WERI-Rb-1 (cell line): ENCODE results near the gene XPO6.

Experiments used
- DNase-seq: peaks from one replicate; pipeline ENCODE4 v3.0.0-alpha.2; 2020
- H3K27ac ChIP-seq: fragments of 250-450 bp; sonication (Bioruptor Pico); 2 replicates; pipeline ENCODE4 v1.5.1; 2020; ENCODE audit warnings: mild to moderate bottlenecking, moderate library complexity
- H3K27me3 ChIP-seq: fragments of 250-450 bp; sonication (Bioruptor Pico); 2 replicates; pipeline ENCODE4 v1.5.1; 2021; ENCODE audit warnings: mild to moderate bottlenecking, low read depth, moderate library complexity; ENCODE audit not compliant: insufficient read depth, severe bottlenecking
- H3K36me3 ChIP-seq: fragments of 250-450 bp; sonication (Bioruptor Pico); 2 replicates; pipeline ENCODE4 v1.5.1; 2020; ENCODE audit warnings: mild to moderate bottlenecking, moderate library complexity
- H3K4me3 ChIP-seq: 2 replicates; pipeline ENCODE4 v1.5.1; 2011; ENCODE audit warnings: low read depth, mild to moderate bottlenecking, control low read depth, low read length
- H3K9me3 ChIP-seq: fragments of 250-450 bp; sonication (Bioruptor Pico); 2 replicates; pipeline ENCODE4 v1.5.1; 2021; ENCODE audit warnings: mild to moderate bottlenecking, moderate library complexity; ENCODE audit not compliant: severe bottlenecking
- TF ChIP-seq, protein P1 (sequence below): IDR thresholded peaks from 2 replicates; pipeline ENCODE4 v1.5.1; 2011; ENCODE audit warnings: low read depth, mild to moderate bottlenecking, control low read depth, inconsistent platforms, low read length

The XPO6 gene

DNA sequence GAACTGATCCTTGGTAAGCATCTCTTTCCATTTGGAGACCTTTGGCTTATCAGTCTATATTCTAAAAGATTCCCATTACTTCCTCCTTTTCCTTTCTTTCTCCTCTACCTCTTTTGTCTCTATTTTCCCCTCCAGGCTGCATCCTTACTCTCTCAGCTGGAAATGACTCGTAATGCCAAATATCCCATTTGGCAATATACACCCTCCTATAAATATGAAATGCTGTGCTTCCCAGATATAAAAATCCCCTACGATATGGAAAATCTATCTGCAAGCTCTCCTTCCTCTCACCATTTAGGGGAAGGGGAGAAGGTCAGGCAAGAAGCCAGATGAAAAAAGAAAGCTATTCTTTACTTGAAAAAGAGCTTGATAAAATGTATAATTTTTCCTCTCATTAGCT is 39.9 kb downstream of the XPO6 start:
- no peaks in the 10 kb centered on the region for H3K9me3 ChIP-seq
- DNase-seq = no peak
- H3K4me3 ChIP-seq = no peak overlapping the region
- H3K27me3 ChIP-seq = no peaks in the 10 kb centered on the region
- H3K36me3 ChIP-seq = peaks cover 70% of the 10 kb centered on the region
- H3K27ac ChIP-seq = no peak overlapping the region
- TF ChIP-seq, protein P1, sequence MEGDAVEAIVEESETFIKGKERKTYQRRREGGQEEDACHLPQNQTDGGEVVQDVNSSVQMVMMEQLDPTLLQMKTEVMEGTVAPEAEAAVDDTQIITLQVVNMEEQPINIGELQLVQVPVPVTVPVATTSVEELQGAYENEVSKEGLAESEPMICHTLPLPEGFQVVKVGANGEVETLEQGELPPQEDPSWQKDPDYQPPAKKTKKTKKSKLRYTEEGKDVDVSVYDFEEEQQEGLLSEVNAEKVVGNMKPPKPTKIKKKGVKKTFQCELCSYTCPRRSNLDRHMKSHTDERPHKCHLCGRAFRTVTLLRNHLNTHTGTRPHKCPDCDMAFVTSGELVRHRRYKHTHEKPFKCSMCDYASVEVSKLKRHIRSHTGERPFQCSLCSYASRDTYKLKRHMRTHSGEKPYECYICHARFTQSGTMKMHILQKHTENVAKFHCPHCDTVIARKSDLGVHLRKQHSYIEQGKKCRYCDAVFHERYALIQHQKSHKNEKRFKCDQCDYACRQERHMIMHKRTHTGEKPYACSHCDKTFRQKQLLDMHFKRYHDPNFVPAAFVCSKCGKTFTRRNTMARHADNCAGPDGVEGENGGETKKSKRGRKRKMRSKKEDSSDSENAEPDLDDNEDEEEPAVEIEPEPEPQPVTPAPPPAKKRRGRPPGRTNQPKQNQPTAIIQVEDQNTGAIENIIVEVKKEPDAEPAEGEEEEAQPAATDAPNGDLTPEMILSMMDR = no peak

DNA sequence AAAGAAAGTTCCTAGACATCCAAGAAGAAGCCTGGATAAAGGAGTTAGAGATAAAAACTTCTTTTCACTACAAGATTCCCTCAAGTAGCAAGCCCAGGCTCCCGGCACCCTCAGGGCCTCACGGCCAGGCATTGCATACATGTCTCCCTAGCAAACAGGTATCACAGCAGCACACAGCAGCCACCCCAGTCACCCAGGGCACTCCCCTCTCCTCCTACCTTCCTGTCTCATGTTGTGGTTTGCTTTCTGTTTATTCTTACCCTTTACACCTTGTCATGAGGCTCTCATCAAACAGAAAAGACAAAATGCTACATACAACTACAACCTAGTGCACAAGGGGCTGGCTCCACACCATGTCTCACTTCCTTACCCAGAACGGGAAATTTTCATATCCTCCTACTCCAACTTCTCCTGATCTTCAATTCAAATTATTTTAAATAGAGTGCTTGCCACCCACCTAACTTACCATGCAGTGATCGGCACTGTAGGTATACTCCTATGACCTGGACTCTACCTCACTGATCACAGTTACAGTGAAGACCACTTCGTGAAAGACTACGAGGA is 42.7 kb downstream of the XPO6 start:
- Histone ChIP-seq H3K9me3 (no peaks in the 10 kb centered on the region), H3K36me3 (peaks cover 69% of the 10 kb centered on the region), H3K27ac (peak overlapping the region; percentile 37; the same call in 1 of the 2 replicates), H3K27me3 (no peaks in the 10 kb centered on the region), H3K4me3 (no peak overlapping the region)
- no peak for DNase-seq
- TF ChIP-seq, protein P1 = no peak

DNA sequence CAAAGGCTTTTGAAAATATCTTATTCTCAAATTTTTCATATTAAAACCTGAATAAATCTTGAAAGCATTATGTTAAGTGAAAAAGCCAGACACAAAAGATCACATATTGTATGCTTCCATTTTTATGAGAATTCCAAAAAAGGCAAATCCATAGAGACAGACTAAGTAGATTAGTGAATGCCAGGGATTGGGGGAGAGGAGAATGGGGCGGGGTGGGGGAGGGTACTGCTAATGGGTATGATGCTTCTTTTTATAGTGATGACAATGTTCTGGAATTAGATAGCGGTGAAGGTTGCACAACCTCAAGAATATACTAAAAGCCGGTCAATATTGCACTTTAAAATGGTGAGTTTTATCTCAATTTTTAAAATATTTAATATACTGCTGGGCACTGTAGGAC is 44.0 kb downstream of the XPO6 start:
- TF ChIP-seq, protein P1 = no peak
- H3K27ac ChIP-seq = no peak overlapping the region
- peaks cover 63% of the 10 kb centered on the region for H3K36me3 ChIP-seq

DNA sequence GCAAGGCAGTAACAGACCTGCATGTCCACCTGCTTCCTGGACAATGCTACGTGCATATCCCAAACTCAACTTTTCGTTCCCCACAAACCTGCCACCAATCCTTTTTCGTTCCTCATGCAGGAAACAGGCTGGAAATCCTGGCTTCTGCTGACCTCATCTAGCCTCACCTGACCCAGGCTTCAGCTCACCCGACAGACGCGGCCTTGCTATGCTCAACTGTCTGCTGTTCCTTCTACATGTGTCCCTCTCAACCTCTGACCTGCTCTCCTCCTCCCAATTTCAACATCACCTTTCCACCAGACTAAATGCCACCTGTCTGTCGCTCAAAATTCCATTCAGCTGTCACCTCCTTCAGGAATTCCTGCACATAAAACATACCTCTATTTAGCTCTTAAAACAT is 44.5 kb downstream of the XPO6 start:
- DNase-seq = peak; percentile 14
- TF ChIP-seq, protein P1 = no peak
- Histone ChIP-seq H3K9me3 (no peaks in the 10 kb centered on the region), H3K27me3 (no peaks in the 10 kb centered on the region), H3K27ac (no peak overlapping the region), H3K4me3 (no peak overlapping the region), H3K36me3 (peaks cover 61% of the 10 kb centered on the region)

More for the DNA sequence above, 44.0 kb downstream of the XPO6 start:
- Histone ChIP-seq H3K27me3 (no peaks in the 10 kb centered on the region), H3K4me3 (no peak overlapping the region), H3K9me3 (no peaks in the 10 kb centered on the region)
- no peak for DNase-seq

DNA sequence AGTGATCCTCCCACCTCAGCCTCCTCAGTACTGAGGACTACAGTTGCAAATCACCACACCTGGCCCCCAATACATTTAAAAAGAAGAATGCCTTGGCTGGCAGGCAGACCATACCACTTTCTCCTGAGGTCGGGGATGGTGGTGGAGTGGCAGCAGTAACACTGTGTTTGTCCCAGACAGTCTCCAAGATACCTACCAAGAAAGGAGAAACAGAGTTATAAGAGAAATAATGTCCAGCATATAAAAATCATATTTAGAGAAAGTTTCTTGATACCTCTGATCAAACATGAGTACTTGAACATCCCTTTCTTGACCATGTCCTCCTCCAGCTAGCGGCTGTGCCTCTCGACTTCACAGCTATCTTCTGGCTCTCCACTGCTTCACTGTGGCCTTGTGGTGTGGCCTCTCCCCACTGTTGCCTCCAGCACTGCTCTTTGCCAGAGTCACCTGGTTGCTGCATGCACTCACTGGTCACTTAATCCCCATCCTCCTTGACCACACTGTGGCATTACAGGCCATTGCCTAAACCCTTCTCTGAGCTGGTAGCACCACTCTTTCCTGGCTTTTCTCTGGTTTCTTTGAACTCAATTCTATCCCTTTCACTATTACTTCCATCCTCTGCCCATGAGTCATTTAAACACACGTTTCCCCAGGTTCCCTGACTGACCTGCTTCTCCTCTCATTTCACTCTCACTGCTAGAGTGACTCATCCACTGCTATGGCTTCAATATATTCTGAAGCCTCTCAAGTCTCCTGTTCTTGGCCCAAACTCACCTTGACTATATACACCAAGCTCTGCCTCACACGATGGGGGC is 45.2 kb downstream of the XPO6 start:
- Histone ChIP-seq H3K9me3 (no peaks in the 10 kb centered on the region), H3K27ac (no peak overlapping the region), H3K27me3 (no peaks in the 10 kb centered on the region), H3K4me3 (no peak overlapping the region), H3K36me3 (peaks cover 62% of the 10 kb centered on the region)
- no peak for DNase-seq
- TF ChIP-seq, protein P1 = no peak

DNA sequence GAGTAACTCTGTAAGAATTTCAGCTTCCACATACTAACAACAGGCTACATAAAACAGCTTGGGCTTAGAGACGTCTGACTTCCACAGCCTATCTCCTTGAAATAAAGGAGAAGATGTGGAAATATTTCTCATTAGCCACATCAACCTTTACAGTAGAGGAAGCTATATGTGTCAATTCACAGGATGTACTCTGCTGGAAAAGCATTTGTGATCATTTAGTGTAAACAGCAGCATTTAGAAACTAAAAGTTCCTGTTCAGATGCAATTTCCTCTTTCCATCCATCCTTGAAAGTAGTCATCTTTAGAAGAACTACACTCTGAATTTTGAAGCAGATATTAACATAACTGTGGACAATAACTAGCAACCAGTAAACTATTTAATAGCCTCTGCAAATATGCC is 46.2 kb downstream of the XPO6 start:
- H3K36me3 ChIP-seq = peaks cover 63% of the 10 kb centered on the region
- no peak overlapping the region for H3K27ac ChIP-seq
- H3K9me3 ChIP-seq = no peaks in the 10 kb centered on the region
- DNase-seq = no peak
- TF ChIP-seq, protein P1 = no peak
- no peaks in the 10 kb centered on the region for H3K27me3 ChIP-seq
- H3K4me3 ChIP-seq = no peak overlapping the region
